ENCODE results near the gene BSG.

Gene BSG

GRCh38 chr19:611481-611868 lies 39.1 kb downstream of the BSG start:
- Histone ChIP-seq H3K27me3 (peaks cover 0 to 26% of the 10 kb centered on the region in 2 donors), H3K4me3 (no peak overlapping the region), H3K27ac (no peak overlapping the region), H3K9me3 (no peaks in the 10 kb centered on the region), H3K4me1 (peaks cover 0 to 10% (median 2%) of the 10 kb centered on the region in 4 donors), H3K36me3 (no peaks in the 10 kb centered on the region)
- no peak for DNase-seq
- intact Hi-C loops (cut with DNase I; ENCODE audit: low total_unique reads) = no loop called here
- no peak for TF ChIP-seq CTCF (IDR thresholded peaks at IDR 0.05)

DNA sequence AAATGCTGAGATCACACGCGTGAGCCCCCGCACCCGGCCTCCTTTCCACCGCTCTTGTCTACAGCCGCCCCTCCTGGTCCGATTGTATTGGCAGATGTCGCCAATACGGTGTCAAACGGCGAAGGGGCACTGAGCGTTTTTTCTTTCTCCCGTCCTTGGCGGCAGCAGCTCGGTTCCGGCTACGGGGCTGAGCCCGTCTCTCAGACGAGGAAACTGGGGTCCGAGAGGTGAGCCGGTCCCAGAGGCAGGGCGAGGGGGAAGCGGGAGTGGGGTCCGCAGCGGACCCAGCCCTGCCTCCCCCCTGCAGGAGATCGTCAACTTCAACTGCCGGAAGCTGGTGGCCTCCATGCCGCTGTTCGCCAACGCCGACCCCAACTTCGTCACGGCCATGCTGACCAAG lies 40.5 kb downstream of the BSG start:
- H3K4me3 ChIP-seq = no peak overlapping the region
- H3K27ac ChIP-seq = no peak overlapping the region
- TF ChIP-seq CTCF (IDR thresholded peaks at IDR 0.05) = no peak
- intact Hi-C loops (cut with DNase I; ENCODE audit: low total_unique reads) = no loop called here
- H3K36me3 ChIP-seq = peaks cover 10 to 13% (median 12%) of the 10 kb centered on the region in 3 donors
- H3K27me3 ChIP-seq = peaks cover 0 to 35% of the 10 kb centered on the region in 2 donors
- no peaks in the 10 kb centered on the region for H3K9me3 ChIP-seq
- no peak for DNase-seq
- H3K4me1 ChIP-seq = peaks cover 0 to 13% (median 4%) of the 10 kb centered on the region in 4 donors

- H3K4me3 ChIP-seq = no peak overlapping the region
- peaks cover 20 to 23% (median 22%) of the 10 kb centered on the region in 3 donors for H3K36me3 ChIP-seq
- H3K4me1 ChIP-seq = peaks cover 0 to 13% (median 4%) of the 10 kb centered on the region in 4 donors
- intact Hi-C loops (cut with DNase I; ENCODE audit: low total_unique reads) = no loop called here
- no peaks in the 10 kb centered on the region for H3K9me3 ChIP-seq
- no peak overlapping the region for H3K27ac ChIP-seq
- DNase-seq = no peak
- no peak for TF ChIP-seq CTCF (IDR thresholded peaks at IDR 0.05)
- peaks cover 0 to 34% of the 10 kb centered on the region in 2 donors for H3K27me3 ChIP-seq
Observed at GRCh38 chr19:613732-614567, 41.6 kb downstream of the BSG start.

DNA sequence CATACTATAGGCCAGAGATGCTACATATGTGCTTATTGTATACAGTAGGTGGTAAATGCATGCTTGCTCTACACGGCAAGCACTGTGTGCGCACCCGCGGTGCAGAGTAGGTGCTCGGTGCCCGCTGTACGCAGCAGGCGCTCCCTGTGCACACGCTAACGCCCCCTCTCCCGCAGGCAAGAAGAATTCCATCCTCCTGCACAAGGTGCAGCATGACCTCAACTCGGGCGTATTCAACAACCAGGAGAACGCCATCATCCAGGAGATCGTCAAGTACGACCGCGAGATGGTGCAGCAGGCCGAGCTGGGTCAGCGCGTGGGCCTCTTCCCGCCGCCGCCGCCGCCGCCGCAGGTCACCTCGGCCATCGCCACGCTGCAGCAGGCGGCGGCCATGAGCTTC lies 43.2 kb downstream of the BSG start:
- TF ChIP-seq CTCF (IDR thresholded peaks at IDR 0.05) = no peak
- no peak overlapping the region for H3K4me3 ChIP-seq

GRCh38 chr19:616062-616700 lies 43.8 kb downstream of the BSG start:
- no peaks in the 10 kb centered on the region for H3K9me3 ChIP-seq
- no peak for TF ChIP-seq CTCF (IDR thresholded peaks at IDR 0.05)
- intact Hi-C loops (cut with DNase I; ENCODE audit: low total_unique reads) = no loop called here
- H3K36me3 ChIP-seq = peaks cover 36 to 45% (median 44%) of the 10 kb centered on the region in 3 donors
- peaks cover 0 to 7% (median 3%) of the 10 kb centered on the region in 4 donors for H3K4me1 ChIP-seq
- H3K27ac ChIP-seq = no peak overlapping the region
- H3K27me3 ChIP-seq = peaks cover 0 to 23% of the 10 kb centered on the region in 2 donors
- H3K4me3 ChIP-seq = no peak overlapping the region
- no peak for DNase-seq

More for the DNA sequence above, 43.2 kb downstream of the BSG start:
- DNase-seq = no peak
- Histone ChIP-seq H3K9me3 (no peaks in the 10 kb centered on the region), H3K4me1 (peaks cover 0 to 8% (median 4%) of the 10 kb centered on the region in 4 donors), H3K27me3 (peaks cover 0 to 23% of the 10 kb centered on the region in 2 donors), H3K36me3 (peaks cover 36 to 39% (median 39%) of the 10 kb centered on the region in 3 donors), H3K27ac (no peak overlapping the region)
- intact Hi-C loops (cut with DNase I; ENCODE audit: low total_unique reads) = no loop called here
